Measurements from ENCODE around the gene EIF2B1.

EIF2B1 gene

DNA sequence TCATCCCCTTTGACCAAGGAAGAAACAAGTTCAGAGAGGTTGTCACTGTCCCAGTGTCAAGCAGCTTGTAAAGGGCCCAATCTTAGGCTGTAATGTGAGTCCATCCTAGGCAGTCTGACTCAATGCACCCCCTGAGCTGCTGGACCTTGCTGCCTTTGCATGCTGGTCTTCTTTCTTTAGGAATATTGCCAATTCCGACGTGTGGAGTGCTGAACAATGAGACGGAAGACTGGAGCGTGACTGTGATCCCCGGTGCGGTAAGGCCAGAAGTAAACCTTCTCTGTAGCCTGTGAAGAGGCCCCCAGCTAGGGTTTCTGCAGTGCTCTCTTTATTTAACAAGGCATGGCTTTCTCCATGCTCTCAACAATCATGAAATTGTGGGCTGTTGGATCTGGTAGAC lies 38.4 kb upstream of the EIF2B1 start:
- CTCF ChIA-PET: no interaction called here
- TF ChIP-seq ZNF350 (tag by site-specific recombination; IDR thresholded peaks at IDR 0.05) (no peak), ZNF184 (tag by site-specific recombination; IDR thresholded peaks at IDR 0.05) (no peak), ZNF629 (tag by site-specific recombination; IDR thresholded peaks at IDR 0.05) (no peak), IKZF3 (tag by site-specific recombination; IDR thresholded peaks at IDR 0.05) (no peak), KLF9 (tag by site-specific recombination; IDR thresholded peaks at IDR 0.05; ENCODE audit: low read depth) (no peak)
- TF ChIP-seq, protein P1, sequence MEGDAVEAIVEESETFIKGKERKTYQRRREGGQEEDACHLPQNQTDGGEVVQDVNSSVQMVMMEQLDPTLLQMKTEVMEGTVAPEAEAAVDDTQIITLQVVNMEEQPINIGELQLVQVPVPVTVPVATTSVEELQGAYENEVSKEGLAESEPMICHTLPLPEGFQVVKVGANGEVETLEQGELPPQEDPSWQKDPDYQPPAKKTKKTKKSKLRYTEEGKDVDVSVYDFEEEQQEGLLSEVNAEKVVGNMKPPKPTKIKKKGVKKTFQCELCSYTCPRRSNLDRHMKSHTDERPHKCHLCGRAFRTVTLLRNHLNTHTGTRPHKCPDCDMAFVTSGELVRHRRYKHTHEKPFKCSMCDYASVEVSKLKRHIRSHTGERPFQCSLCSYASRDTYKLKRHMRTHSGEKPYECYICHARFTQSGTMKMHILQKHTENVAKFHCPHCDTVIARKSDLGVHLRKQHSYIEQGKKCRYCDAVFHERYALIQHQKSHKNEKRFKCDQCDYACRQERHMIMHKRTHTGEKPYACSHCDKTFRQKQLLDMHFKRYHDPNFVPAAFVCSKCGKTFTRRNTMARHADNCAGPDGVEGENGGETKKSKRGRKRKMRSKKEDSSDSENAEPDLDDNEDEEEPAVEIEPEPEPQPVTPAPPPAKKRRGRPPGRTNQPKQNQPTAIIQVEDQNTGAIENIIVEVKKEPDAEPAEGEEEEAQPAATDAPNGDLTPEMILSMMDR (tag by site-specific recombination; IDR thresholded peaks at IDR 0.05): no peak
- TF ChIP-seq, protein P2, sequence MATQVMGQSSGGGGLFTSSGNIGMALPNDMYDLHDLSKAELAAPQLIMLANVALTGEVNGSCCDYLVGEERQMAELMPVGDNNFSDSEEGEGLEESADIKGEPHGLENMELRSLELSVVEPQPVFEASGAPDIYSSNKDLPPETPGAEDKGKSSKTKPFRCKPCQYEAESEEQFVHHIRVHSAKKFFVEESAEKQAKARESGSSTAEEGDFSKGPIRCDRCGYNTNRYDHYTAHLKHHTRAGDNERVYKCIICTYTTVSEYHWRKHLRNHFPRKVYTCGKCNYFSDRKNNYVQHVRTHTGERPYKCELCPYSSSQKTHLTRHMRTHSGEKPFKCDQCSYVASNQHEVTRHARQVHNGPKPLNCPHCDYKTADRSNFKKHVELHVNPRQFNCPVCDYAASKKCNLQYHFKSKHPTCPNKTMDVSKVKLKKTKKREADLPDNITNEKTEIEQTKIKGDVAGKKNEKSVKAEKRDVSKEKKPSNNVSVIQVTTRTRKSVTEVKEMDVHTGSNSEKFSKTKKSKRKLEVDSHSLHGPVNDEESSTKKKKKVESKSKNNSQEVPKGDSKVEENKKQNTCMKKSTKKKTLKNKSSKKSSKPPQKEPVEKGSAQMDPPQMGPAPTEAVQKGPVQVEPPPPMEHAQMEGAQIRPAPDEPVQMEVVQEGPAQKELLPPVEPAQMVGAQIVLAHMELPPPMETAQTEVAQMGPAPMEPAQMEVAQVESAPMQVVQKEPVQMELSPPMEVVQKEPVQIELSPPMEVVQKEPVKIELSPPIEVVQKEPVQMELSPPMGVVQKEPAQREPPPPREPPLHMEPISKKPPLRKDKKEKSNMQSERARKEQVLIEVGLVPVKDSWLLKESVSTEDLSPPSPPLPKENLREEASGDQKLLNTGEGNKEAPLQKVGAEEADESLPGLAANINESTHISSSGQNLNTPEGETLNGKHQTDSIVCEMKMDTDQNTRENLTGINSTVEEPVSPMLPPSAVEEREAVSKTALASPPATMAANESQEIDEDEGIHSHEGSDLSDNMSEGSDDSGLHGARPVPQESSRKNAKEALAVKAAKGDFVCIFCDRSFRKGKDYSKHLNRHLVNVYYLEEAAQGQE (tag by site-specific recombination; IDR thresholded peaks at IDR 0.05): no peak
- H3K9me3 ChIP-seq (ENCODE audit: control insufficient read depth, insufficient read depth, low read depth, low read length): no peaks in the 10 kb centered on the region
- H3K4me1 ChIP-seq (ENCODE audit: control insufficient read depth, insufficient read depth, low read length): no peaks in the 10 kb centered on the region
- no peak overlapping the region; the same call in 1 of the 2 replicates for H3K27ac ChIP-seq (ENCODE audit: extremely low read depth, low read depth, low read length)
- H3K4me3 ChIP-seq (ENCODE audit: low read depth, low read length): peak overlapping the region; percentile 18
- H3K36me3 ChIP-seq (ENCODE audit: control insufficient read depth in 2 of 2, insufficient read depth in 1 of 2, low read length in 2 of 2): peaks cover 13 to 29% of the 10 kb centered on the region in 2 experiments; a peak in 2 of 3 replicates
- POLR2A ChIA-PET: interaction anchor here (0.6 to 2.6 kb wide), 2 partner anchors 10 to 40 kb away, joined by 3 to 15 read pairs; partner anchors contain the start of gene ATP6V0A2

DNA sequence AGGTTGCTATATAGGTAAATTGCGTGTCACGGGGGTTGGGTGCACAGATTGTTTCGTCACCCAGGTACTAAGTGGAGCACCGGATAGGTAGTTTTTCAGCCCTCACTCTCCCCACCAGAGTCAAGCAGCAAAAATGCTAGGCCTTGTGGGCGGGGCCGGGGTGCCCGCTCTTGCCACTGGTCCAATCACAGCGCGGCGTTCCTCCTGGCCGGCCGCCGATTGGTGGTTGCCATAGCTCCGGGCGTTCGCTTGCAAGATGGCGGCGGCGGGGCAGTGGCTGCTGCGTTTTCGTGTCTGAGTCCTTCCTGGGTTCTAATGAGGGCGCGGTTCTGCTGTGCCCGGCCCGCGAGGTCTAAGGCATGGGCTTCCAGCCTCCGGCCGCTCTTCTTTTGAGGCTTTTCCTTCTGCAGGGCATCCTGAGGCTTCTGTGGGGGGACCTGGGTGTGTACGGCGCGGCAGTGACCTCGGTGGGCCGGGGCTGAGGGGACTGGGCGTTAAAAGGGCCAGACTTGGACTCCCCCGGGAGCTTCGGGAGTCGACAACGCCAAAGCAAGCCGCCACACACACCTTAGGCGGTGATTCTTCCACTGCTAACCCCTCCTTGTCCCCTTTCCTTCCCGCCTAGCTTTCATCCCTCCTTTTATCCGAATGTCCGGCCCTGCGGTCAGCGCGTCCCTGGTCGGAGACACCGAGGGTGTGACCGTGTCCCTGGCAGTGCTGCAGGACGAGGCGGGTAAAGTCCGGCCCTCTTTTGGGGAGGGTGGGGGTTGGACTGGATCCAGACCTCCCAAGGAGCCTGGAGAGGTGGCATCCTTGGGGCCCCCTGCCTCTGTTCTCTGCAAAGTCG lies 37.6 kb upstream of the EIF2B1 start, which contains the start of gene TCTN2:
TCTN2 (plus strand) TSS at position 232 of the 847 bp plus-strand sequence; CDS start at position 360, 128 bp downstream.
- no peak within 1 kb of the TSS; the same call in 1 of the 2 replicates for H3K27ac ChIP-seq (ENCODE audit: extremely low read depth, low read depth, low read length)
- peak within 1 kb of the TSS; percentile 80 for H3K4me3 ChIP-seq (ENCODE audit: low read depth, low read length)
- ChIA-PET CTCF (no interaction called here), POLR2A (interaction anchor here (0.6 to 2.6 kb wide), 3 partner anchors 9 to 41 kb away, joined by 3 to 15 read pairs (median 5); partner anchors contain the start of gene ATP6V0A2)
- no peaks in the 10 kb centered on the region for H3K4me1 ChIP-seq (ENCODE audit: control insufficient read depth, insufficient read depth, low read length)
- H3K36me3 ChIP-seq (ENCODE audit: control insufficient read depth in 2 of 2, insufficient read depth in 1 of 2, low read length in 2 of 2): peaks cover 13 to 25% of the 10 kb centered on the region in 2 experiments; a peak in 2 of 3 replicates
- no peaks in the 10 kb centered on the region for H3K9me3 ChIP-seq (ENCODE audit: control insufficient read depth, insufficient read depth, low read depth, low read length)
- TF ChIP-seq, protein P3, sequence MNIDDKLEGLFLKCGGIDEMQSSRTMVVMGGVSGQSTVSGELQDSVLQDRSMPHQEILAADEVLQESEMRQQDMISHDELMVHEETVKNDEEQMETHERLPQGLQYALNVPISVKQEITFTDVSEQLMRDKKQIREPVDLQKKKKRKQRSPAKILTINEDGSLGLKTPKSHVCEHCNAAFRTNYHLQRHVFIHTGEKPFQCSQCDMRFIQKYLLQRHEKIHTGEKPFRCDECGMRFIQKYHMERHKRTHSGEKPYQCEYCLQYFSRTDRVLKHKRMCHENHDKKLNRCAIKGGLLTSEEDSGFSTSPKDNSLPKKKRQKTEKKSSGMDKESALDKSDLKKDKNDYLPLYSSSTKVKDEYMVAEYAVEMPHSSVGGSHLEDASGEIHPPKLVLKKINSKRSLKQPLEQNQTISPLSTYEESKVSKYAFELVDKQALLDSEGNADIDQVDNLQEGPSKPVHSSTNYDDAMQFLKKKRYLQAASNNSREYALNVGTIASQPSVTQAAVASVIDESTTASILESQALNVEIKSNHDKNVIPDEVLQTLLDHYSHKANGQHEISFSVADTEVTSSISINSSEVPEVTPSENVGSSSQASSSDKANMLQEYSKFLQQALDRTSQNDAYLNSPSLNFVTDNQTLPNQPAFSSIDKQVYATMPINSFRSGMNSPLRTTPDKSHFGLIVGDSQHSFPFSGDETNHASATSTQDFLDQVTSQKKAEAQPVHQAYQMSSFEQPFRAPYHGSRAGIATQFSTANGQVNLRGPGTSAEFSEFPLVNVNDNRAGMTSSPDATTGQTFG (tag by site-specific recombination; IDR thresholded peaks at IDR 0.05; ENCODE audit: borderline replicate concordance): no peak
- TF ChIP-seq IKZF3 (tag by site-specific recombination; IDR thresholded peaks at IDR 0.05): no peak
- TF ChIP-seq ZNF837 (tag by site-specific recombination; IDR thresholded peaks at IDR 0.05): no peak
- TF ChIP-seq ZNF335 (tag by site-specific recombination; conservative IDR thresholded peaks at IDR 0.05): peak; percentile 56
- no peak for TF ChIP-seq ZNF311 (tag by site-specific recombination; IDR thresholded peaks at IDR 0.05; ENCODE audit: borderline replicate concordance)
- TF ChIP-seq ZNF266 (tag by site-specific recombination; IDR thresholded peaks at IDR 0.05; ENCODE audit: low read depth): no peak
- no peak for TF ChIP-seq ZNF292 (tag by site-specific recombination; IDR thresholded peaks at IDR 0.05; ENCODE audit: borderline replicate concordance, low read depth)
- no peak for TF ChIP-seq ZNF132 (tag by site-specific recombination; IDR thresholded peaks at IDR 0.05; ENCODE audit: borderline replicate concordance)
- TF ChIP-seq ZNF521 (tag by site-specific recombination; IDR thresholded peaks at IDR 0.05): no peak
- 0 out of 2 replicates have a peak, but pooled peaks have one; percentile 6 for TF ChIP-seq ZIC2 (tag by site-specific recombination; IDR thresholded peaks at IDR 0.05)
- no peak for TF ChIP-seq ZNF140 (tag by site-specific recombination; IDR thresholded peaks at IDR 0.05)
- no peak for TF ChIP-seq SETDB1 (IDR thresholded peaks at IDR 0.05; ENCODE audit: insufficient read length, low read length)
- TF ChIP-seq ZNF510 (tag by site-specific recombination; IDR thresholded peaks at IDR 0.05; ENCODE audit: insufficient replicate concordance): no peak
- 0 out of 2 replicates have a peak, but pooled peaks have one; percentile 17 for TF ChIP-seq SP7 (tag by site-specific recombination; IDR thresholded peaks at IDR 0.05)
- TF ChIP-seq, protein P4, sequence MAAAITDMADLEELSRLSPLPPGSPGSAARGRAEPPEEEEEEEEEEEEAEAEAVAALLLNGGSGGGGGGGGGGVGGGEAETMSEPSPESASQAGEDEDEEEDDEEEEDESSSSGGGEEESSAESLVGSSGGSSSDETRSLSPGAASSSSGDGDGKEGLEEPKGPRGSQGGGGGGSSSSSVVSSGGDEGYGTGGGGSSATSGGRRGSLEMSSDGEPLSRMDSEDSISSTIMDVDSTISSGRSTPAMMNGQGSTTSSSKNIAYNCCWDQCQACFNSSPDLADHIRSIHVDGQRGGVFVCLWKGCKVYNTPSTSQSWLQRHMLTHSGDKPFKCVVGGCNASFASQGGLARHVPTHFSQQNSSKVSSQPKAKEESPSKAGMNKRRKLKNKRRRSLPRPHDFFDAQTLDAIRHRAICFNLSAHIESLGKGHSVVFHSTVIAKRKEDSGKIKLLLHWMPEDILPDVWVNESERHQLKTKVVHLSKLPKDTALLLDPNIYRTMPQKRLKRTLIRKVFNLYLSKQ (tag by site-specific recombination; IDR thresholded peaks at IDR 0.05; ENCODE audit: borderline replicate concordance): no peak
- peak; percentile 56; the same call in 1 of the 2 replicates for TF ChIP-seq ZNF24 (tag by site-specific recombination; IDR thresholded peaks at IDR 0.05)
- no peak for TF ChIP-seq ZNF623 (tag by site-specific recombination; IDR thresholded peaks at IDR 0.05)
- TF ChIP-seq GFI1B (tag by site-specific recombination; IDR thresholded peaks at IDR 0.05): no peak
